Left lobe of liver (tissue), 2 donors: ENCODE results near the gene HNMT. TPM values are rescaled to one million over a fixed set of nuclear protein-coding genes. Genes with fewer than 3 reads are reported as not detected.
"Not testable (repeated sequence)": the region's sequence is repeated elsewhere in the genome, so short reads cannot be mapped to it uniquely, and the experiment has no call there.

ENCODE experiments used
- ATAC-seq: fragments of 200-7000 bp; cut with Tn5 transposase; one replicate; pipeline ENCODE4 v1.9.1; 2020; ENCODE audit warnings: mild to moderate bottlenecking, moderate library complexity
- DNase-seq: peaks from one replicate; pipeline ENCODE4 v3.0.0-alpha.2; 2020; ENCODE audit warnings: low spot score
- total RNA-seq: library from RNA; stranded (reverse); gene quantifications from one replicate; pipeline ENCODE4 v1.2.1, GENCODE V29; 2021
- donor health status: DM: no; HTN: no; CAD: no; lungs with moderate emphysema.
- donor health status: DM: no; HTN: yes; CAD: no.

The HNMT gene
- 46.2 TPM for total RNA-seq

DNA sequence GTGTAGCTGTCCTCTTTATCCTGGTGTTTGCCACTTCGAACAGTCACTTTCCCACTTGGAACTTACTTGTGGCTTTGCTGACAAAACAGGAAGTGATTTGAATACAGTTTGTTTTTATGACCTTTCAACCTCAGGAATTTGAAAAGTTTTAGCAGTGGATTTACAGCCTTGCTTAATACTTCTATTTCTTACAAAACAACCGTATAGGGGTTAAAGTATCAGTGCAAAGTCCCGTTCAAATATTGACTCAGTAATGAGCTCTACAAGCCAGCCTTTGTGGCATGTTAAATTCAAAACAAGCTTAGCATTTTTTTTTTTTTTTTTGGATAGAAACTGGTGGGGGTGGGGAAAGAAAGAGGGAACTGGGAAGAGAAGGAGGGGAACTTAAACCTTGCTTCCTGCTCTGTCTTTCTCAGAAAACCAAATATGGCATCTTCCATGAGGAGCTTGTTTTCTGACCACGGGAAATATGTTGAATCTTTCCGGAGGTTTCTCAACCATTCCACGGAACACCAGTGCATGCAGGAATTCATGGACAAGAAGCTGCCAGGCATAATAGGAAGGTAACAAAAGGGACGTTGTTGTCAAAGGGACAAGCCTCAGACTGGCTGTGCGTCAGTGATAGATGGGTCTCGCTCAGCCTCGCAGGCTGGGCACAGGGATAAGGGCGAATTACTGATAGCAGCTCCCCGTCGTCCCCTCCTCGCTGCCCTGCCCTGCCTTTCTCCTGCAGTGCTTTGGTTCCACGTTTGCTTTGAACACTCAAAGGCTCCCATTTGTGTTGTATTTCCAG is at the start of gene HNMT:
Gene HNMT, plus strand, starts transcription at position 408 of the 793 bp plus-strand sequence. Its CDS starts 19 bp downstream, at position 427.
- DNase-seq: peak; percentile 65
- ATAC-seq: peak; percentile 83

DNA sequence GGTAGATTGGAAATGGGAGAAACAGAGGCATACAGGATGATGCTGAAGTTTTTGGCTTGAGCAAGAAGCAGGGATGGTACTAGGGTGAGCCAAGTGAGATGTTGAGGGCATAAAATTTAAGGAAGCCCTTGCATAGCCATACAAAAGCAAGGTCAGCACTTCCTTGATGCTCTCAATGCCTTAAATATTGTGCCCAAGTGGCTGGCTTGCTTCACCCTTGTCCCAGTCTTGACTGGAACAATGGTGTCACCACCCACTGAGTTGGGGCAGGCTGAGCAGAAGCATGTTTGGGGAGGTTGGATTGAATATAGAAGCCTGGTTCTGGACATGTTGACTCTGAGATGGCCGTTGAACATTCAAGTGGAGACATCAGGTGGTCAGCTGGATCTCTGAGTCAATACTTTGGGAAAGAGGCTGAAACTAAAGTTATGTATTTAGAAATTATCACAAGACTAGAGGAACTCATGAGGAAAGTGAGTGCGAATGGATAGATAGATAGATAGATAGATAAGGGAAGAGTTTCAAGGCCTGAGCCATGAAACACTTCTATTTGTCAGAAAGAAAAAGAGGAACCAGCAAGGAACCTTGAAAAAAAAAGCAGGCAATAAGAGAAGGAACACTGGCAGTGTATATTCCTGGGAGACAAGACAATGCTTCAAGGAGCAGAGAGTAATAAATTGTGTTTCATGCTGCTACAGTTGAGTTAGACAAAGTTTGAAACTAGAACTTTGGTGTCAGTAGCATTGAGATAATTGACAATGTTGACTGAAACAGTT is 43.0 kb upstream of the HNMT start:
- ATAC-seq (no peak), DNase-seq (no peak)

DNA sequence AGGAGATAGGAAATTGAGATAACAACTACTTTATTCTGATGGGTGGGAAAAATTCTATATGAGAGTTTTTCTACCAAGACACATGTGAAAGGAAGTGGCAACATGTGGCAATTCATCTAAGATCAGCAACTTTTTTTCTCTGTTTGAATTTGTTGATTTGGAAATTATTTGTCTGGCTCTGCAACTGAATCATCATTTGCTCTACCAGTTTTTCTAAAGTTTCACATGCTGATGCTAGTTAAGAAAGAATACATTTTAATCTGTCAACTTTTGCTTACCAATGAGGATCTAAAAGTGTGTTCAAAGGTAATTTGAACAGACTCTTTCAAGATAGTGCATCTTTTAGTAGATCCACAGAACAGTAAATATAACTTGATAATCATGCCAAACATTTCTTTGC is 42.1 kb upstream of the HNMT start:
- not testable (repeated sequence) for DNase-seq, ATAC-seq

DNA sequence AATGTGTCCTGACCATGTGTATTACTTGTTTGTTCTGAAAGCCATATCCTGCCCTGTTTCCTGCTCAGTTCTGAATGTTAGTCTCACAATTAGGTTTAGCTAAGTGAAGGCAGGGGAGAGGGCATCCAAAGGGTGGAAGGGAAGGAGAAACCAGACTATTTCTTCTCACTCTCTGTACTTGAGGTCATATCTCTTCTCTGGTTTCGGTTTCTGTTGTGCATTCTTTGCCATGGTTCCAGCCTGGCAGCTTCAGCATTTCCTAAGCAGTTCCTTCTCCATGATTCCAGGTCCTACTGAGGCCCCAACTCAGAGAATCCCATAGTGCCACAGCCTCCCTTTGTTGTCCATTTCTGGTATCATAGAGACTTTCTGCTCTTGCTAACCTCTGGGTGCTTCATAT is 40.3 kb upstream of the HNMT start:
- DNase-seq: no peak

DNA sequence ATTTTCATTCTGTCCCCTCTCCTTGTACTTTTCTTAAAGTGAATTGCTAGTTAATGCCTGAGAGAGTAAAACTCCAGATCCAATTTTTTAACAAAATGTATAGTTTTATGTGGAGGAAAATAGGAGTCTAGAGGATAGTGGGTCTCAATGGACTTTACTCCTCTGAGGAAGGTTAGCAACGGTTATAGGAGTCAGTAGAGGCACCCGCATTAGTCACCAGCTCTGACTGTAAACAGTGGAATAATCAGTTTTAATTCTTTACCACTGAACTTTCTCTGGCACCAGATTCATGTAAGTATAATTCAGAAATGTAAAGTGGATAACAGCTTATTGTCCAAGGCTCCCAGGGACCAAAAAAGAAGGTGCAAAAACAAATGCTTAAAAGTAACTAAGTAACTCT is 38.7 kb upstream of the HNMT start:
- no peak for ATAC-seq

More for the DNA sequence above, 40.3 kb upstream of the HNMT start:
- peak; percentile 71 for ATAC-seq

DNA sequence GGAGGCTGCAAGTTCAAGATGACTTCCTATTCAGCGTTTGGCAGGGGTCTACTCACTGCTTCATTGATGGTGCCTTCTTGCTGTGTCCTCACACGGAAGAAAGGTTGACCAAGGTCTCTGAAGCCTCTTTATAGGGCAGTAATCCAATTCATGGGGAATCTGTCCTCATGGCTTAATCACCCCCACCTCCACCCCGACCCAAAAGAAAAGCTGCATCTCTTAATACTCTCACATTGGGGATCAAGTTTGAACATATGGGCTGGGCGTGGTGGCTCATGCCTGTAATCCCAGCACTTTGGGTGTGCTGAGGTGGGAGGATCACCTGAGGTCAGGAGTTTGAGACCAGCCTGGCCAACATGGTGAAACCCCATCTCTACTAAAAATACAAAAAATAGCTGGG is 36.4 kb upstream of the HNMT start:
- DNase-seq (no peak), ATAC-seq (no peak)

More for the DNA sequence above, 38.7 kb upstream of the HNMT start:
- no peak for DNase-seq

DNA sequence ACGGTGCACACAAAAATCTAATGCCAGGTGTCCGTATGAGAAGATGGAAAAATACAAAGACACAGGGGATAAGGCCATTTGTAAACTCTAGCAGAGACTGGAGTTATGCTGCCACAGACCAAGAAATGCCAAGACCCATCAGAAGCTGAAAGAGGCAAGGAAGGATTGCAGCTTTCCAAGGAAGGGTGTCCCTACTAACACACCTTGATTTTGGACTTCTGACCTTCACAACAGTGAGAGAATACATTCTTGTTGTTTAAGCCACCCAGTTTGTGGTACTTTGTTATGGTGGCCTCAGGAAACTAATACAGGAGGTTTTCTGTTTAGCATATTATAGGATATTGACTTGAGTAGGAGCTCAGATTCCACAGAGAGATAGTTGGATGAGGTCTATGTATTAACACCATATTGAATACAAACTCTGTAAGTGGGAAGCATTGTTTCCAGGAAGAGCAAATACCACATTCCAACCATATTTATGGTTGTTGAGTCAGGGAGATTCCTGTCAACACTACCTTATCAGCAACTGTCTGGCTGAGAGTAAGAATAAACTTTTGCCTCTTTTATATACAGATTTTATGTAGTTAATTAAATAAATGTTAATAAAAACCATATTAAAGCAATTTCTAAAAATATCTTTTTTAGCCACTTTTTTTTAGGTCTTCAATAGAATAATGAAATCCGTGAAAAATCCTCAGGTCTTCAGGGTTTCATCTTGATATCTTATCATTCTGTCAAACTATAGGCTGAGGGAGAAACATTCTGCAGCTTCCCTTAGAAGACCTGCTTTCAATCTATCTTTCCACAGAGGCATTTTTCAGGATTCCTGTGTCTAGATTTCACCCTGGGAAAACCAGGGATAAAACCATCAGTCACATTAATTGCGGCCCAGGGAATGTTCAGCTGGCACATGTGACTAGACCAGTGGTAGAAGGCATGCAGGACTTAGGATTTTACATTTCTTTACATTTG is 35.4 kb upstream of the HNMT start:
- DNase-seq (no peak), ATAC-seq (no peak)

DNA sequence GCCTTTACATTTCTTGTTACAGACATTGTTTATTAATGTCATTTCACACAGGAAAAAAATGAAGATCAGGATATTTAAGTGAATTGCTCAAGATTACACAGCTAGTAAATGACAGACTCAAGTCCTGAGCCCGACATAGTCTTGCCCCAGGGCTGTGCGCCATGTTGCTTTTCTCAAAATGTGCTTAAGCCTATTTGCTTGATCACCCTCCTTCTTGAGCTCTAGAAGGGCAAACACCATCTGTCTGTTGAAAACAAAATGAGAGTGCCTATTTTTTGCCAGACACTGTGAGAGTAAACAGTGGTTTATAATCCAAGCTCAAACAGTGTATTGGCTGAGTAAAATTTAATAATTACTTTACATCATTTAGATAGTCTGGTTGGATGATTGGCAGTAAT is 34.8 kb upstream of the HNMT start:
- ATAC-seq (no peak), DNase-seq (no peak)

DNA sequence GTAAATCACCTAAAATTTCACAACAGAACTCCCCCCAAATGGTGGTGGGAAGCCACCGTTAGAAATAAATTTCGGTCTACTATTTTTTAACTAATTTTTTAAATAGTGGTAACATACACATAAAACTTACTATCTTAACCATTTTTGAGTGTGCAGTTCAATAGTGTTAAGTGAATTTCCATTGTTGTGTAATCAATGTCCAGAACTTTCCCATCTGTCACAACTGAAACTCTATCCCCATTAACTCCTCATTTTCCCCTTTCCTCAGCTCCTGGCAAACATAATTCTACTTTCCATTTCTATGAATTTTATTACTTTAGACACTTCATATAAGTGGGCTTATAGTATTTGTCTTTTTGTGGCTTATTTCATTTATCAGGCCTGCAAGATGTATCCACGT is 34.1 kb upstream of the HNMT start:
- no peak for ATAC-seq
- no peak for DNase-seq

DNA sequence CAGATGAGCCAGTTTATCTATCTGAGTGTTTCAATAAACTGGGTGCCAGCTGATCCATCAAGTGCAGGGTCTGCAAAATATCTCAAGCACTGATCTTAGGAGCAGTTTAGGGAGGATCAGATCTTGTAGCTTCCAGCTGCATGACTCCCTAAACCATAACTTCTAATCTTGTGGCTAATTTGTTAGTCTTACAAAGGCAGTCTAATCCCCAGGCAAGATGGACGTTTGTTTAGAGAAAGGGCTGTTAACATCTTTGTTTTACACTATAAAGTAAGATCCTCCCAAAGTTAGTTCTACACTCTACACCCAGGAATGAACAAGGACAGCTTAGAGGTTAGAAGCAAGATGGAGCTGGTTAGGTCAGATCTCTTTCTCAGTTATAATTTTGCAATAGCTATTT is 28.7 kb upstream of the HNMT start:
- no peak for ATAC-seq
- DNase-seq: no peak

DNA sequence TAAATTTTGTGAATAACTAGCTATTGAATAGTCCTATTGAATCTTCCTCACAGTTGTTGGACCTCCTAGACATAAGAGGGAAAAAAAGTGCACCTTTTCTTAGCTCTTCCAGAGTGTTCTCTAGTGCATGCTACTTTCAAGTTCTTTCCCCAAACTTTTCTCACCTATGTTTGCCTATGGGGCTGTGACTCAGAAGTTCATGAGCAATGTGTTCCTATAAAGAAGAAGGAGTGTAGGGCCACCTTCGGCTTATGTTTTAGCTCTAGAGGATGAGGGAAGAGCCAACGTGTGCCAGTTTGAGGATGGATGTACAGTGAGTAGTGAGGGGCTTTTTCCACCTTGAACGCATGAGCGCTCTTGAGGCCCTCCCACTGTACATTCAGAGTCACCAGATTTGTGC is 27.0 kb upstream of the HNMT start:
- no peak for ATAC-seq
- DNase-seq: no peak

DNA sequence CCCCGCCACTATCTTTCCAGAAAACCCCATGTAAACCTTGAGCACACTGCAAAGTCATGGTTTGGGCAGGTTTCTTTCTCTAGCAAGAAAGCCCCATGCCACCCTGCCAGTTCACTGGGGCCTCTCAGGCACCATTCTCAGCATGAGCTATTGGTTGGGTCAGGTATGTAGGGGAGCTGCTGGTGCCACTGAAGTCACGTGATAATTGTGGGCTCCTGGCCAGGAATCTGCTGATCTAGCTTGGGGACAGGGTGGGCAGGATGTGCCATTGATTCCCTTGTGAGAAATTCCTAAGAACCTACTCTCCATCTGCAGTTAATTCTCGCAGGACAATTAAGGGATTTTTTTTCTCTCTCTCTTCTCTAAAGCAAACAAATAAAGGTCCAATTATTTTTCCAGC is 26.5 kb upstream of the HNMT start:
- DNase-seq (no peak), ATAC-seq (no peak)

DNA sequence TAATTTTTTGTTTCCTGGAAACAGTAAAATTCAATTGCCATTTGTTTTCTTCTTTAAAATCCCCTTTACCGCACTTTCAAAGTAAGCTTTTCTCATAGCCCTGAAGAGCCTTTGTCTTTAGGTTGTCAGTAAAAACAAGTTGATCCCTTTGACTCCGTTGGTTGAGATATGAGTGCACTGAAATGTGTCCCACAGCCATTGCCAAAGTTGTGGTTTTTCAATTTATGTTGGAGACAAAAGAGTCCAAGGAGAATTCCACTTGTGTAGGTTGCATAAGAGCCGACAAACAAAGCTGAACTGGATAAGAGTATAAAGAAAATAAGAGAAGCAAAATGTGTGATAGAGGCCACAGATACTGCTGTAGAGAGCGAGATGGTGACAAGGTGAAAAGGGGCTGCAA is 26.1 kb upstream of the HNMT start:
- DNase-seq (no peak), ATAC-seq (no peak)

DNA sequence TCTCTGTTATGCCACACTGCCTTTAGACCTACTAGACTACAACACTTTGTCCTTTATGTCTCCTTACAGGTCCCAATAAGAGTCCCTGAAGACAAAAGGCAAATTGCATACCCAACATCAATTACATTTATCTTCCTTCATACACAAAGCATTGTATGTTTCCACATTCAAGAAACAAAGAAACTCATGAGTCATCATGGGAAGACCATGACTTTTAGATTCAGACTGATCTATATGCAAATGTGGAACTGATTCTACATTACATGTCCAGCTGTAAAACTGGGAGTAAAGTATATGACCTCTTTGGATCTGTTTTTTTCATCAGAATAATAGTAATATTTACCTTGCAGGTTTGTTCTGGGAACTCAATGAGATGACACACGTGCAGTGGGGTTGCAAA is 25.2 kb upstream of the HNMT start:
- DNase-seq (no peak), ATAC-seq (no peak)

DNA sequence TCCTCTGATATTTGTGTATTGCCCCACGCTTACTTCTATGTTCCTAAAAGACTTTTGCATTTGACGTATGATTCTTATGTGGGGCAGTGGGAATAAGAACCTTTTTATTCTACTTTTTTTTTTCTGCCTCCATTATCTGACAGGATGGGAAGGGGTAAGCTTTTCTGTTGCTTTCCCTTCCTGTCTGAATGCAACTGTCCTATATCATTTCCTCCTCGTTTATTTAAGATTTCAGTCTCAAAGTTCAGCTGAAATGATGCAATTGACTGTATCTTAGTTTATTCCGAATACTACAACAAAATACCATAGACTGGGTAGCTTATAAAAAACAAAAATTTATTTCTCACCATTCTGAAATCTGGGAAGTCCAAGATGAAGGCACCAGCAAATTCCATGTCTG is 24.1 kb upstream of the HNMT start:
- ATAC-seq (no peak), DNase-seq (no peak)

DNA sequence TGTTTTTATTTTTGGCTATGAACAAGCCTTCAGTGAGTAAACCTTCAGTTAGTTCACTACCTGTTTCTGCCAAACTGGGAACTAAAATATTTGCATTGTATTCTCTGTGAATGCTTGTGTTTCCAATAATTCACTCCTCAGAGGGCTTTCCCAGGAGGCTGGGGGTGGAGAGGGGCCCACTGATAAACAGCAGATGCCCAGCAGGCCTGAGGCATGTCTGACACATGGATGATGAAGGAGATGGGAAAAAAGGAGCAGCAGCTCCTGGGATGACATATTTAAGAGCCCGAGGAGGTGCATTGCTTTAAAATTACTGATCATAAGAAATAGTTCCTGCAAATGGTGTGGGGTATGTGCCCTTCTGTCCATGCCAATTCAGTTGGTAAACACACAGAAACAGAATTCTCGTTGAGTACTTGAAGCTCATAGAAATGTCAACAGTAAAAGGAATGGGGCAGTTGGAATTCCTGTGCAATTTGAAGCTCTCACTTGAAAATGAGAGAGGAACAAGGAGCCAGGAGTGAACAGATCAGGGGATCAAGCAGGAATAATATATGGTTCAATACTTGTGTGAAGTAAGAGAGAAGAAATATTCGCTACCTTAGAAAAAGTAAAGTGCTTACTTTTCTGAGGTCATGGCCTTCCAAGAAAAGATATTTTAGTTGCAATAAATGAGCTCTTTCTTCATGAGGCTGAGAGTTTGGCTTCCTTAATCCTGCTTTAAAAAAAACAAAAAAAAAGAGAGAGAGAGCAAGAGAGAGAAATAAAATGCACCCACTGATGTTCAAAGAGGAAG is 22.0 kb upstream of the HNMT start:
- ATAC-seq (peak; percentile 26), DNase-seq (no peak)

DNA sequence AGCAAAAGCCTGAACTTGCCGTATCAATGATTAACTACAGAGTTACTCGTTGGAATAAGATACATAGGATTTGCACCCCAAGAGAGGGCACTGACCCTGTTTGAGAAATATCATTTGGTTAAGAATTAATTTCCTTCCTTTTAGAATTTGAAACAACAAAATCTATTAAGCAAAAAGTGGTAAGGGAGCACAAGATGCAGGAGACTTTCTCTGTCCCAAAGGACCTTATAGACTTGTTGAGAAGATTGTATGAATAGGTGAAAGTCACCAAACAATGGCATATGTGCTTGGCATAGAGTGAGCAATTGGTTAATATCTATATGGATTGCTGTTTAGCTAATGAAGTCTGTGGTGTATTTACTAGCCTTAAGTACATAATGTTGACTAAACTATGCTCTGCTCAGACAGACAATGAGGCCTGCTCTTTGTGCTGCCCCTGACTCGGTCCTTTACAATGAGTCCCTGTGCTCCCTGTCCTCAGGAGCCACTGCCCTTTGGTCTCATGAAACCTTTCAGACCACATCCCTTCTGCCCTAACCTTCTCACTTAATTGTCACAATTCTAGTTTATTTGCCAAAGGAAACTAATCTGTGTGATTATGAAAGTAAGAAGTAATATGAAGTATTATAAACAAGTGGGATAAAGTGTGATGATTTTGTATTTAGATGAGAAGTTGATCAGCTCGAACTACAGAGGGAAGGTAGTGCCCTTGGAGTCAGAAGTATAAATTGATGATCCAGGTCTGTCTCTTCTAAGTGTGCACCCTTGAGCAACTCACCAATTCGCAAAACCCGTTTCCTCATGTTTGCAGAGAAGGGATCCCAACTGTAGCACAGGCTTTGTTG is 21.2 kb upstream of the HNMT start:
- DNase-seq (peak; percentile 67), ATAC-seq (peak; percentile 79)

DNA sequence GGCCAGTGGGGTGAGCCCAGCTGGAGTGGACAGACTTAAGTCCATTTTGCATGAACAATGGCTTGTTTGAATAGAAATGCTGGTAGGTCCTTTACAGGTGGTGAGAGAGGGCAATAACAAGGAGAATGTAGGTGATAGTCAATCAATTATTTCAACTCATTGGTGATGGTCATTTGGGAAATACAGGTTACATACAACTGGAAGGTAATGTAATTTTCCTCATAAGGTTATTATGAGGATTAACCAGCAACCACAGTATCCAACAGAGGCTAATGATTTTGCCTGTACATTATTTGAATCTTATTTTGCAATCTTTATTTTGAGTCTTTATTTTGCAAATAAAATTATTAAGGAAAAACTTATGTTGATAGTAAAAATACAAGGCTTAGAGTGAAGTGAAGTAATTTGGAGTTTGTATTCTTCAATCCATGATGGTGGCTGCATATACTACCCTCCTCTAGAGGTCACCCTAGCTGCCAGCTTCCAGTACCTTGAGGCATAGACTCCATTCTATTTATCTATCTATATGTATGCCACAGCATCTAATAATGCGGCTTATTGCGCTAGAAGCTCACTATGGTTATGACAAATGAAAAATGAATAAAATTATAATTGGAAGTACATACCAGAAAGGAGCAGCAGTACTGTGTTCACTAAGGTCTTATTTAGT is 20.5 kb upstream of the HNMT start:
- no peak for DNase-seq
- no peak for ATAC-seq

DNA sequence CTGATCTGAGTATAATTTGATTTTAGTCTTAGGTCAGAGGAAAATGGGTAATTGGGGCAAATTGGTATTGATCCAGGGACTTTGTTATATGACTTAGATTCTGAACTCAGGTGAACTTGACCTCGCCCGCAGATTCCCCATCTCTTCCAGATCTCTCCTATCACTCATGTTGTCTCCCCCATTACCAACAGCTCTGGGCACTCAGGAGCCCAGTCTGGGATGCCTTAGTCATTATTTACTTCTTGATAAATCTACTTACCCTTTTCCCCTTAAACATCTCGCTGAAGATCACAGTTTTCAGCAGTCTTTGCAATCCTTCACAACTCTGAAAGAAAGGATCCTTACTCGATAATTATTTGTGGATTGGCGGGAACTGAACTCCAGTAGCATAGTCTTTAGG is 19.6 kb upstream of the HNMT start:
- ATAC-seq (no peak), DNase-seq (no peak)
